NCI-H1105 treated with DMSO at 0.1 percent for 48 hours (cell line): ENCODE measurements around the gene NDUFS7.

Experiments used
- DNase-seq: peaks from one replicate; lab custom pipeline; 2025; lab: John Stamatoyannopoulos, UW

Gene NDUFS7

GRCh38 chr19:1386945-1387683, 3.4 kb downstream of the NDUFS7 start:
- no peak for DNase-seq

- no peak for DNase-seq
These were observed 4.3 kb downstream of the NDUFS7 start for GRCh38 chr19:1387684-1388636.

- no peak for DNase-seq
These were observed 4.9 kb downstream of the NDUFS7 start for GRCh38 chr19:1388637-1389026.

GRCh38 chr19:1389033-1389940, 5.6 kb downstream of the NDUFS7 start:
- no peak for DNase-seq

- DNase-seq, result no peak
These were observed 7.2 kb downstream of the NDUFS7 start for GRCh38 chr19:1390890-1391423.

GRCh38 chr19:1392407-1392806, 8.7 kb downstream of the NDUFS7 start:
- DNase-seq, result no peak

GRCh38 chr19:1392939-1393530, 9.3 kb downstream of the NDUFS7 start:
- DNase-seq, result no peak

GRCh38 chr19:1393841-1394240, 10.1 kb downstream of the NDUFS7 start:
- DNase-seq, result no peak

- peak; percentile 82 for DNase-seq
These were observed 10.8 kb downstream of the NDUFS7 start for GRCh38 chr19:1394252-1395193.

GRCh38 chr19:1395194-1396018, 11.7 kb downstream of the NDUFS7 start:
- peak; percentile 39 for DNase-seq

GRCh38 chr19:1396019-1396767, 12.5 kb downstream of the NDUFS7 start:
- no peak for DNase-seq

GRCh38 chr19:1396768-1397679, 13.3 kb downstream of the NDUFS7 start:
- no peak for DNase-seq

GRCh38 chr19:1397838-1398237, 14.1 kb downstream of the NDUFS7 start:
- DNase-seq, result no peak

GRCh38 chr19:1399079-1399478, 15.4 kb downstream of the NDUFS7 start:
- no peak for DNase-seq

- DNase-seq, result no peak
These were observed 16.0 kb downstream of the NDUFS7 start for GRCh38 chr19:1399745-1400144.

GRCh38 chr19:1400281-1401137, 16.8 kb downstream of the NDUFS7 start:
- DNase-seq, result peak; percentile 14
